H9 (cell line): ENCODE results near the gene SERTAD2. TPM values are rescaled to one million over a fixed set of nuclear protein-coding genes. Genes with fewer than 3 reads are reported as not detected.

Experiments
- DNase-seq: peaks from one replicate; pipeline ENCODE4 v3.0.0-alpha.2; 2017
- H2AFZ ChIP-seq: one replicate; pipeline ENCODE4 v1.6.1; 2013; ENCODE audit warnings: mild to moderate bottlenecking, low read length, control low read depth, moderate library complexity
- H2AK5ac ChIP-seq: 2 replicates; pipeline ENCODE4 v1.6.1; 2013; ENCODE audit warnings: low read length, control low read depth, mixed read lengths; ENCODE audit not compliant: insufficient read length
- H2BK120ac ChIP-seq: one replicate; pipeline ENCODE4 v1.6.1; 2013; ENCODE audit warnings: low read depth, mild to moderate bottlenecking, low read length, control low read depth, inconsistent platforms; ENCODE audit not compliant: poor library complexity, severe bottlenecking
- H2BK12ac ChIP-seq: 2 replicates; pipeline ENCODE4 v1.6.1; 2013; ENCODE audit warnings: low read length, control low read depth, mixed read lengths, low read depth; ENCODE audit not compliant: insufficient read length
- H2BK15ac ChIP-seq: 2 replicates; pipeline ENCODE4 v1.6.1; 2013; ENCODE audit warnings: low read depth, low read length, control low read depth
- H2BK20ac ChIP-seq: one replicate; pipeline ENCODE4 v1.6.1; 2013; ENCODE audit warnings: low read depth, mild to moderate bottlenecking, low read length, control low read depth, inconsistent platforms; ENCODE audit not compliant: poor library complexity, severe bottlenecking
- H2BK5ac ChIP-seq: 2 replicates; pipeline ENCODE4 v1.6.1; 2013; ENCODE audit warnings: low read length, control low read depth, mixed read lengths; ENCODE audit not compliant: insufficient read length
- H3K14ac ChIP-seq: 2 replicates; pipeline ENCODE4 v1.6.1; 2013; ENCODE audit warnings: low read length, control low read depth; ENCODE audit not compliant: insufficient read depth
- H3K18ac ChIP-seq: 2 replicates; pipeline ENCODE4 v1.6.1; 2013; ENCODE audit warnings: low read depth, mild to moderate bottlenecking, mixed read lengths, low read length, control low read depth; ENCODE audit not compliant: insufficient read length
- H3K23ac ChIP-seq: 2 replicates; pipeline ENCODE4 v1.6.1; 2013; ENCODE audit warnings: low read length, control low read depth, mixed read lengths, low read depth; ENCODE audit not compliant: insufficient read length
- H3K23me2 ChIP-seq: 2 replicates; pipeline ENCODE4 v1.6.1; 2013; ENCODE audit warnings: low read depth, mild to moderate bottlenecking, mixed read lengths, low read length, control low read depth; ENCODE audit not compliant: insufficient read length, poor library complexity, severe bottlenecking
- H3K27ac ChIP-seq: 2 replicates; pipeline ENCODE4 v1.5.1; 2013; ENCODE audit warnings: low read length, control low read depth, mixed read lengths, low read depth; ENCODE audit not compliant: insufficient read length
- H3K27me3 ChIP-seq: 2 replicates; pipeline ENCODE4 v1.6.1; 2013; ENCODE audit warnings: low read length, control low read depth, inconsistent platforms; ENCODE audit not compliant: insufficient read depth
- H3K4ac ChIP-seq: 2 replicates; pipeline ENCODE4 v1.6.1; 2013; ENCODE audit warnings: low read depth, mild to moderate bottlenecking, control low read depth, inconsistent platforms, low read length, moderate library complexity
- H3K4me1 ChIP-seq: 2 replicates; pipeline ENCODE4 v1.6.1; 2013; ENCODE audit warnings: low read length, control low read depth, inconsistent platforms; ENCODE audit not compliant: insufficient read depth
- H3K4me2 ChIP-seq: 2 replicates; pipeline ENCODE4 v1.6.1; 2013; ENCODE audit warnings: low read length, control low read depth, mixed read lengths; ENCODE audit not compliant: insufficient read length, insufficient read depth
- H3K56ac ChIP-seq: 2 replicates; pipeline ENCODE4 v1.6.1; 2013; ENCODE audit warnings: low read depth, mild to moderate bottlenecking, mixed read lengths, low read length, control low read depth; ENCODE audit not compliant: insufficient read length
- H3K79me1 ChIP-seq: 2 replicates; pipeline ENCODE4 v1.6.1; 2013; ENCODE audit warnings: low read depth, mild to moderate bottlenecking, moderate library complexity, low read length, control low read depth, inconsistent platforms; ENCODE audit not compliant: insufficient read depth, poor library complexity, severe bottlenecking
- H3K79me2 ChIP-seq: 2 replicates; pipeline ENCODE4 v1.6.1; 2013; ENCODE audit warnings: low read length, control low read depth, inconsistent platforms; ENCODE audit not compliant: insufficient read depth
- H3K9ac ChIP-seq: 2 replicates; pipeline ENCODE4 v1.6.1; 2013; ENCODE audit warnings: low read length, control low read depth, mixed read lengths; ENCODE audit not compliant: insufficient read length; ENCODE audit errors: extremely low read depth
- H3K9me3 ChIP-seq: one replicate; pipeline ENCODE4 v1.6.1; 2013; ENCODE audit warnings: low read depth, low read length, inconsistent platforms; ENCODE audit not compliant: control insufficient read depth
- H3T11ph ChIP-seq: one replicate; pipeline ENCODE4 v1.6.1; 2013; ENCODE audit warnings: mild to moderate bottlenecking, low read length, control low read depth, inconsistent platforms
- H4K20me1 ChIP-seq: one replicate; pipeline ENCODE4 v1.6.1; 2013; ENCODE audit not compliant: control insufficient read depth, insufficient read length, insufficient read depth
- H4K5ac ChIP-seq: 2 replicates; pipeline ENCODE4 v1.6.1; 2013; ENCODE audit warnings: low read depth, mild to moderate bottlenecking, mixed read lengths, low read length, control low read depth; ENCODE audit not compliant: insufficient read length
- H4K8ac ChIP-seq: replicated peaks from 2 replicates; pipeline ENCODE4 v1.6.1; 2013; ENCODE audit warnings: low read length, control low read depth, mixed read lengths, low read depth; ENCODE audit not compliant: insufficient read length
- H4K91ac ChIP-seq: 2 replicates; pipeline ENCODE4 v1.6.1; 2013; ENCODE audit warnings: low read depth, mild to moderate bottlenecking, moderate library complexity, mixed read lengths, low read length, control low read depth; ENCODE audit not compliant: insufficient read length
- H3K27ac Mint-ChIP-seq, 3 experiments: 2 replicates in 2 of 3; 3 replicates in 1 of 3; pipeline ENCODE4 v1.8.0; 2020 to 2021; ENCODE audit warnings: mixed read lengths in 3 of 3, mild to moderate bottlenecking in 1 of 3, moderate library complexity in 1 of 3
- H3K27me3 Mint-ChIP-seq: 2 replicates; pipeline ENCODE4 v1.8.0; 2021; ENCODE audit warnings: low read depth, mild to moderate bottlenecking, moderate library complexity, mixed read lengths
- H3K36me3 Mint-ChIP-seq, 3 experiments: 2 replicates in 2 of 3; 3 replicates in 1 of 3; pipeline ENCODE4 v1.8.0; 2020 to 2021; ENCODE audit warnings: low read depth in 3 of 3, mixed read lengths in 3 of 3; ENCODE audit not compliant: insufficient read depth in 1 of 3
- H3K4me1 Mint-ChIP-seq, 2 experiments: 2 replicates each; pipeline ENCODE4 v1.8.0; 2020; ENCODE audit warnings: mixed read lengths in 2 of 2
- H3K4me3 Mint-ChIP-seq, 2 experiments: 2 replicates in 1 of 2; 3 replicates in 1 of 2; pipeline ENCODE4 v1.8.0; 2020 to 2021; ENCODE audit warnings: mild to moderate bottlenecking in 2 of 2, mixed read lengths in 2 of 2, moderate library complexity in 1 of 2
- H3K9me3 Mint-ChIP-seq, 2 experiments: 2 replicates in 1 of 2; 3 replicates in 1 of 2; pipeline ENCODE4 v1.8.0; 2020; ENCODE audit warnings: mild to moderate bottlenecking in 2 of 2, mixed read lengths in 2 of 2, moderate library complexity in 1 of 2
- WGBS: extraction: QIAGEN DNeasy Blood & Tissue Kit; methylation state at CpG from one replicate; pipeline ENCODE4 v1.1.7; 2013; ENCODE audit warnings: missing lambda C conversion rate, low lambda C conversion rate, mixed read lengths; ENCODE audit not compliant: insufficient read length; ENCODE audit errors: extremely low coverage; 5-methylcytosine and 5-hydroxymethylcytosine counted together
- total RNA-seq: library from RNA; stranded (reverse); gene quantifications from 2 replicates; pipeline ENCODE4 v1.2.1, GENCODE V29; 2021
- TF ChIP-seq, protein P1 (sequence below): fragments of 200-600 bp; sonication (generic); conservative IDR thresholded peaks from 3 replicates; pipeline ENCODE4 v1.8.0; 2021; ENCODE audit warnings: antibody characterized with exemption, mild to moderate bottlenecking

Gene SERTAD2
- total RNA-seq, 1 experiment from 2014 or later = 3.5 TPM

DNA sequence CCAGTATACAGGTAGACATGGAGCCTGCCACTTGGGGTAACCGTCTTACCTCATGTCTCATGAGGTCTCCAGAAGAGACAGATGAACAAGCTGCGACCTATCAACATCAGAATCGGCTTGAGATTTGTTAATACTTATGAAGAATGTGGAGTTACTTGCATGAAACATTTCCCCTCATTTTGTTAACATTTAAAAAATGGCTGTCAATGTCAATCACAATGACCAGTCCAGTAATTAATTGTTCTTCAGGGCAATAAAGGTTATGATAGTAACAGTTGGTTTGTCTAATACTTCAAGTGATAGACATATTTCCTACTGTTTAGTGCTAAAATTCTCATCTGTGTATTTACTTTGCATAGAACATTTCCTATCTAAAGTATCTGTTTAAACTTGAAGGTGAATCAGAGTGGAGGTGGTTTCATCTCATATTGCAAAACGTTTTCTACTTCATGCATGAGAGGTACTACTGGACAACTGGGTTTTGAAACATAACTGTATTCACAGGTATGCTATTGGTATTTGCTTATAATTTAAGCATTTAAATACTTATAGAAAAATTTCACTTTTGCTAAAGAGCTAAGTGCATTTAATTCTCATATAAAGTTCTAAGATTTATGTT, 15.1 kb downstream of the SERTAD2 start:
- no peak overlapping the region for H3K18ac ChIP-seq
- no peak overlapping the region for H4K5ac ChIP-seq
- H4K8ac ChIP-seq = no peak overlapping the region
- no peaks in the 10 kb centered on the region for H3K9me3 ChIP-seq
- no peaks in the 10 kb centered on the region for H4K20me1 ChIP-seq
- no peak overlapping the region for H3K27ac Mint-ChIP-seq
- H3K4me3 Mint-ChIP-seq = no peak overlapping the region
- H2BK12ac ChIP-seq = no peak overlapping the region
- no peak overlapping the region for H2BK5ac ChIP-seq
- no peak overlapping the region for H3K4me2 ChIP-seq
- H2AK5ac ChIP-seq = no peak overlapping the region
- no peaks in the 10 kb centered on the region for H3K79me2 ChIP-seq
- peaks cover 5% of the 10 kb centered on the region; the same call in 1 of the 2 replicates for H3K27me3 ChIP-seq
- no peak overlapping the region for H3K23ac ChIP-seq
- no CpG with 5 or more reads among the region's 4 CpGs for WGBS
- no peak overlapping the region for H2BK15ac ChIP-seq
- H3K9me3 Mint-ChIP-seq = no peaks in the 10 kb centered on the region
- H3K4me1 Mint-ChIP-seq = peaks cover 57 to 66% of the 10 kb centered on the region in 2 experiments
- no peak overlapping the region for H3T11ph ChIP-seq
- H2BK120ac ChIP-seq = no peak overlapping the region
- no peak overlapping the region for H3K27ac ChIP-seq
- no peak overlapping the region for H3K4ac ChIP-seq
- H3K27me3 Mint-ChIP-seq = peaks cover 28% of the 10 kb centered on the region
- peaks cover 6% of the 10 kb centered on the region; the same call in 1 of the 2 replicates for H3K4me1 ChIP-seq
- no peak overlapping the region for H3K9ac ChIP-seq
- peaks cover 2% of the 10 kb centered on the region for H3K79me1 ChIP-seq
- no peaks in the 10 kb centered on the region for H3K23me2 ChIP-seq
- H2AFZ ChIP-seq = no peak overlapping the region
- no peak for DNase-seq
- H3K14ac ChIP-seq = no peak overlapping the region
- no peak overlapping the region for H2BK20ac ChIP-seq
- H4K91ac ChIP-seq = no peak overlapping the region
- H3K36me3 Mint-ChIP-seq = peaks cover 6 to 22% (median 14%) of the 10 kb centered on the region in 3 experiments; a peak in 6 of 7 replicates
- TF ChIP-seq, protein P1, sequence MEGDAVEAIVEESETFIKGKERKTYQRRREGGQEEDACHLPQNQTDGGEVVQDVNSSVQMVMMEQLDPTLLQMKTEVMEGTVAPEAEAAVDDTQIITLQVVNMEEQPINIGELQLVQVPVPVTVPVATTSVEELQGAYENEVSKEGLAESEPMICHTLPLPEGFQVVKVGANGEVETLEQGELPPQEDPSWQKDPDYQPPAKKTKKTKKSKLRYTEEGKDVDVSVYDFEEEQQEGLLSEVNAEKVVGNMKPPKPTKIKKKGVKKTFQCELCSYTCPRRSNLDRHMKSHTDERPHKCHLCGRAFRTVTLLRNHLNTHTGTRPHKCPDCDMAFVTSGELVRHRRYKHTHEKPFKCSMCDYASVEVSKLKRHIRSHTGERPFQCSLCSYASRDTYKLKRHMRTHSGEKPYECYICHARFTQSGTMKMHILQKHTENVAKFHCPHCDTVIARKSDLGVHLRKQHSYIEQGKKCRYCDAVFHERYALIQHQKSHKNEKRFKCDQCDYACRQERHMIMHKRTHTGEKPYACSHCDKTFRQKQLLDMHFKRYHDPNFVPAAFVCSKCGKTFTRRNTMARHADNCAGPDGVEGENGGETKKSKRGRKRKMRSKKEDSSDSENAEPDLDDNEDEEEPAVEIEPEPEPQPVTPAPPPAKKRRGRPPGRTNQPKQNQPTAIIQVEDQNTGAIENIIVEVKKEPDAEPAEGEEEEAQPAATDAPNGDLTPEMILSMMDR = no peak
- no peak overlapping the region for H3K56ac ChIP-seq
